T-helper 1 cell (primary cell): ENCODE results near the gene TNS2.

Experiments
- DNase-seq, 5 donors: peaks; one replicate each; pipeline ENCODE4 v3.0.0-alpha.2; 2012 to 2020

TNS2 gene

DNA sequence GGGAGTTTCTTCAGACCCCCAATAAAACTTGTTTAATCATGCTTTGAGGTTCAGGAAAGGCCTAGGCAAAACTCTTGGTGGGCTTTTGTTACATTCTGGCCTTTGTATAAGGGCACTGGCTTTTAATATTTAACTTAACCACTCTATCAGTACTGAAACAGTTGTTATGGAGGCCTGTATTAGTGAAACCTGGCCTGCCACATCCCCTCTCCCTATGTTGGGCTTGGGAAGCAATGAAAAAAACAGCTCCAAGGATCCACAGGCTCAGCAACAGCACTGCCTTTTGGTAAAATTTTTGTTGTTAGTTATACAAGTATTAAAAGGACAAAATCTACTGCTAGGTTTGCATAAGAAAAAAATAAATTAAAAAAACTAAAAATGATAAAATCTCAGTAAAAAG lies 64.1 kb downstream of the TNS2 start:
- DNase-seq, result no peak
